SK-N-SH treated with all-trans-retinoic acid at 6 μM for 48 hours (cell line): ENCODE results near the gene SPACA6.

Experiments
- ATAC-seq: fragments of 200-7000 bp; cut with Tn5 transposase; 3 replicates; pipeline ENCODE4 v1.9.1; 2020; ENCODE audit warnings: mild to moderate bottlenecking, moderate library complexity
- BACH2 ChIP-seq: fragments of 250-450 bp; sonication (Bioruptor Pico); IDR thresholded peaks from 2 replicates; pipeline ENCODE4 v1.9.0; 2021; ENCODE audit warnings: mild to moderate bottlenecking, borderline replicate concordance
- CREB5 ChIP-seq: fragments of 250-450 bp; sonication (Bioruptor Pico); IDR thresholded peaks from 2 replicates; pipeline ENCODE4 v1.5.1; 2020; ENCODE audit warnings: low read depth, mild to moderate bottlenecking, moderate library complexity
- CSDC2 ChIP-seq: fragments of 250-450 bp; sonication (Bioruptor Pico); IDR thresholded peaks from 2 replicates; pipeline ENCODE4 v1.5.0; 2020; ENCODE audit warnings: mild to moderate bottlenecking, moderate library complexity
- GLIS3 ChIP-seq: fragments of 250-450 bp; sonication (Bioruptor Pico); IDR thresholded peaks from 2 replicates; pipeline ENCODE4 v1.5.0; 2020; ENCODE audit warnings: mild to moderate bottlenecking, moderate library complexity
- ISL1 ChIP-seq: fragments of 250-450 bp; sonication (Bioruptor Pico); IDR thresholded peaks from 2 replicates; pipeline ENCODE4 v2.1.2; 2022; ENCODE audit warnings: mild to moderate bottlenecking, moderate library complexity
- RARB ChIP-seq: fragments of 250-450 bp; sonication (Bioruptor Pico); IDR thresholded peaks from 2 replicates; pipeline ENCODE4 v1.8.0; 2021; ENCODE audit warnings: mild to moderate bottlenecking, moderate library complexity
- TCF4 ChIP-seq: fragments of 250-450 bp; sonication (Bioruptor Pico); IDR thresholded peaks from 2 replicates; pipeline ENCODE4 v1.8.0; 2021; ENCODE audit warnings: mild to moderate bottlenecking, moderate library complexity, borderline replicate concordance
- TOX ChIP-seq: fragments of 250-450 bp; sonication (Bioruptor Pico); IDR thresholded peaks from 2 replicates; pipeline ENCODE4 v1.8.0; 2021; ENCODE audit warnings: mild to moderate bottlenecking, moderate library complexity, borderline replicate concordance
- TSHZ2 ChIP-seq: fragments of 250-450 bp; sonication (Bioruptor Pico); IDR thresholded peaks from 2 replicates; pipeline ENCODE4 v1.5.0; 2020; ENCODE audit warnings: mild to moderate bottlenecking, moderate library complexity
- ZC3H10 ChIP-seq: fragments of 250-450 bp; sonication (Bioruptor Pico); IDR thresholded peaks from 2 replicates; pipeline ENCODE4 v1.5.1; 2021; ENCODE audit warnings: mild to moderate bottlenecking, moderate library complexity
- ZFP3 ChIP-seq: fragments of 250-450 bp; sonication (Bioruptor Pico); IDR thresholded peaks from 2 replicates; pipeline ENCODE4 v1.5.0; 2020; ENCODE audit warnings: mild to moderate bottlenecking, moderate library complexity
- ZFP30 ChIP-seq: fragments of 450-650 bp; formaldehyde crosslinking; IDR thresholded peaks from 2 replicates; pipeline ENCODE4 v1.5.0; 2022; ENCODE audit warnings: mild to moderate bottlenecking, moderate library complexity
- ZNF565 ChIP-seq: fragments of 450-650 bp; formaldehyde crosslinking; conservative IDR thresholded peaks from 2 replicates; pipeline ENCODE4 v1.5.0; 2020; ENCODE audit warnings: low read depth, mild to moderate bottlenecking, moderate library complexity
- ZNF70 ChIP-seq: fragments of 450-650 bp; formaldehyde crosslinking; IDR thresholded peaks from 2 replicates; pipeline ENCODE4 v1.5.0; 2020; ENCODE audit warnings: mild to moderate bottlenecking, moderate library complexity
- ZNF8 ChIP-seq: fragments of 450-650 bp; formaldehyde crosslinking; IDR thresholded peaks from 2 replicates; pipeline ENCODE4 v1.5.0; 2020; ENCODE audit warnings: mild to moderate bottlenecking, moderate library complexity
- TF ChIP-seq, protein P1 (sequence below): fragments of 250-450 bp; sonication (Bioruptor Pico); IDR thresholded peaks from 2 replicates; pipeline ENCODE4 v1.8.0; 2020; ENCODE audit warnings: mild to moderate bottlenecking, moderate library complexity, borderline replicate concordance
- TF ChIP-seq, protein P2 (sequence below): fragments of 250-450 bp; sonication (Bioruptor Pico); IDR thresholded peaks from 2 replicates; pipeline ENCODE4 v1.8.0; 2021; ENCODE audit warnings: low read depth, mild to moderate bottlenecking, moderate library complexity, borderline replicate concordance
- TF ChIP-seq, protein P3 (sequence below): fragments of 250-450 bp; sonication (Bioruptor Pico); IDR thresholded peaks from 2 replicates; pipeline ENCODE4 v1.5.1; 2021; ENCODE audit warnings: mild to moderate bottlenecking, moderate library complexity

SPACA6 gene

GRCh38 chr19:51691584-51692428 is 1.3 kb upstream of the SPACA6 start (continued):
- TF ChIP-seq, protein P1, sequence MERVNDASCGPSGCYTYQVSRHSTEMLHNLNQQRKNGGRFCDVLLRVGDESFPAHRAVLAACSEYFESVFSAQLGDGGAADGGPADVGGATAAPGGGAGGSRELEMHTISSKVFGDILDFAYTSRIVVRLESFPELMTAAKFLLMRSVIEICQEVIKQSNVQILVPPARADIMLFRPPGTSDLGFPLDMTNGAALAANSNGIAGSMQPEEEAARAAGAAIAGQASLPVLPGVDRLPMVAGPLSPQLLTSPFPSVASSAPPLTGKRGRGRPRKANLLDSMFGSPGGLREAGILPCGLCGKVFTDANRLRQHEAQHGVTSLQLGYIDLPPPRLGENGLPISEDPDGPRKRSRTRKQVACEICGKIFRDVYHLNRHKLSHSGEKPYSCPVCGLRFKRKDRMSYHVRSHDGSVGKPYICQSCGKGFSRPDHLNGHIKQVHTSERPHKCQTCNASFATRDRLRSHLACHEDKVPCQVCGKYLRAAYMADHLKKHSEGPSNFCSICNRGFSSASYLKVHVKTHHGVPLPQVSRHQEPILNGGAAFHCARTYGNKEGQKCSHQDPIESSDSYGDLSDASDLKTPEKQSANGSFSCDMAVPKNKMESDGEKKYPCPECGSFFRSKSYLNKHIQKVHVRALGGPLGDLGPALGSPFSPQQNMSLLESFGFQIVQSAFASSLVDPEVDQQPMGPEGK (CRISPR knock-in tag) = no peak
- TF ChIP-seq GLIS3 (CRISPR knock-in tag) = no peak
- TF ChIP-seq ISL1 (CRISPR knock-in tag) = no peak
- no peak for TF ChIP-seq TOX (CRISPR knock-in tag)
- TF ChIP-seq ZNF565 (CRISPR knock-in tag) = no peak
- TF ChIP-seq ZNF70 = no peak
- TF ChIP-seq, protein P2, sequence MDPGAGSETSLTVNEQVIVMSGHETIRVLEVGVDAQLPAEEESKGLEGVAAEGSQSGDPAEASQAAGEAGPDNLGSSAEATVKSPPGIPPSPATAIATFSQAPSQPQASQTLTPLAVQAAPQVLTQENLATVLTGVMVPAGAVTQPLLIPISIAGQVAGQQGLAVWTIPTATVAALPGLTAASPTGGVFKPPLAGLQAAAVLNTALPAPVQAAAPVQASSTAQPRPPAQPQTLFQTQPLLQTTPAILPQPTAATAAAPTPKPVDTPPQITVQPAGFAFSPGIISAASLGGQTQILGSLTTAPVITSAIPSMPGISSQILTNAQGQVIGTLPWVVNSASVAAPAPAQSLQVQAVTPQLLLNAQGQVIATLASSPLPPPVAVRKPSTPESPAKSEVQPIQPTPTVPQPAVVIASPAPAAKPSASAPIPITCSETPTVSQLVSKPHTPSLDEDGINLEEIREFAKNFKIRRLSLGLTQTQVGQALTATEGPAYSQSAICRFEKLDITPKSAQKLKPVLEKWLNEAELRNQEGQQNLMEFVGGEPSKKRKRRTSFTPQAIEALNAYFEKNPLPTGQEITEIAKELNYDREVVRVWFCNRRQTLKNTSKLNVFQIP (CRISPR knock-in tag) = no peak
- no peak for TF ChIP-seq RARB (CRISPR knock-in tag)

- no peak for ATAC-seq
- TF ChIP-seq ZFP3 (CRISPR knock-in tag) (no peak), TCF4 (no peak), CREB5 (no peak), ISL1 (CRISPR knock-in tag) (no peak), ZFP30 (CRISPR knock-in tag) (no peak), ZC3H10 (CRISPR knock-in tag) (no peak)
- TF ChIP-seq, protein P2 (CRISPR knock-in tag) = no peak
These were observed 662 bp upstream of the SPACA6 start for GRCh38 chr19:51692468-51692867.

DNA sequence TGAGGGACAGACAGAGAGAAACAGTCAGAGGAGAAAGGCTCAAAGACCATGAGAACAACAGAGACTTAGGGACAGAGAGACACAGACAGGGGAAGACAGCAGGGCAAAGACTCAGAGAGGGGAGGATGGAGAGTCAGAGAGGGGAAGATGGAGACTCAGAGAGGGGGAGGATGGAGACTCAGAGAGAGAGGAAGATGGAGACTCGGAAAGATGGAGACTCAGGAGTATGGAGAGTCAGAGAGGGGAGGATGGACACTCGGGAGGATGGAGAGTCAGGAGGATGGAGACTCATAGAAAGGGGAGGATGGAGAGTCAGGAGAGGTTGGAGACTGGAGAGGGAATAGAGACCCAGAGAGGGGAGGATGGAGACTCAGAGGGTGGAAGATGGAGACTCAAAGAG is 689 bp downstream of the SPACA6 start:
- TF ChIP-seq RARB (CRISPR knock-in tag) = no peak
- TF ChIP-seq ZFP30 (CRISPR knock-in tag) = no peak
- TF ChIP-seq ZNF8 (CRISPR knock-in tag) = no peak
- TF ChIP-seq ZC3H10 (CRISPR knock-in tag) = no peak
- ATAC-seq = no peak

GRCh38 chr19:51694318-51695085 is 1.4 kb downstream of the SPACA6 start:
- no peak for ATAC-seq
- no peak for TF ChIP-seq RARB (CRISPR knock-in tag)
- no peak for TF ChIP-seq CSDC2 (CRISPR knock-in tag)
- TF ChIP-seq BACH2 (CRISPR knock-in tag) = no peak
- TF ChIP-seq, protein P1 (CRISPR knock-in tag) = no peak
- no peak for TF ChIP-seq TSHZ2
- TF ChIP-seq TOX (CRISPR knock-in tag) = no peak
- no peak for TF ChIP-seq TCF4
- TF ChIP-seq ZFP30 (CRISPR knock-in tag) = no peak
- TF ChIP-seq CREB5 = no peak
- TF ChIP-seq, protein P3, sequence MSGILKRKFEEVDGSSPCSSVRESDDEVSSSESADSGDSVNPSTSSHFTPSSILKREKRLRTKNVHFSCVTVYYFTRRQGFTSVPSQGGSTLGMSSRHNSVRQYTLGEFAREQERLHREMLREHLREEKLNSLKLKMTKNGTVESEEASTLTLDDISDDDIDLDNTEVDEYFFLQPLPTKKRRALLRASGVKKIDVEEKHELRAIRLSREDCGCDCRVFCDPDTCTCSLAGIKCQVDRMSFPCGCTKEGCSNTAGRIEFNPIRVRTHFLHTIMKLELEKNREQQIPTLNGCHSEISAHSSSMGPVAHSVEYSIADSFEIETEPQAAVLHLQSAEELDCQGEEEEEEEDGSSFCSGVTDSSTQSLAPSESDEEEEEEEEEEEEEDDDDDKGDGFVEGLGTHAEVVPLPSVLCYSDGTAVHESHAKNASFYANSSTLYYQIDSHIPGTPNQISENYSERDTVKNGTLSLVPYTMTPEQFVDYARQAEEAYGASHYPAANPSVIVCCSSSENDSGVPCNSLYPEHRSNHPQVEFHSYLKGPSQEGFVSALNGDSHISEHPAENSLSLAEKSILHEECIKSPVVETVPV (CRISPR knock-in tag) = no peak
